OCI-M2 (cell line): ENCODE measurements around the gene FABP7.

Experiments used
- DNase-seq: peaks from one replicate; lab custom pipeline; 2025; ENCODE audit not compliant: unreplicated experiment; lab: John Stamatoyannopoulos, UW

The FABP7 gene

DNA sequence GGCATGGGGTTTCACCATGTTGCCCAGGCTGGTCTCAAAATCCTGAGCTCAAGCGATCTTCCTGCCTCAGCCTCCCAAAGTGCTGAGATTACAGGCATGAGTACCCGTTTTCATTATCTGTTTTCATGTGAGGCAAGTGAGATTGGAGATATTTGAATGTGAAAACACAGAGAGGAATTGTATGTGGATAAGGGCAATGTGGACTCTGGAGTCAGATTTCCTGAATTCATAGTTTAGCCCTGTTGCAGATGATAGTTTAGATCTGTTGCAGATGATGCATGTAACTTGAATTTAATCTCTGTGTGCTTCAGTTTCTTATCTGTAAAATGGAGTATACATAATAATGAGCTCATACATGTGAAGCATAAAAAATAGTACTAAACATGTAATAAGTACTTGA lies 13.2 kb downstream of the FABP7 start:
- no peak for DNase-seq

DNA sequence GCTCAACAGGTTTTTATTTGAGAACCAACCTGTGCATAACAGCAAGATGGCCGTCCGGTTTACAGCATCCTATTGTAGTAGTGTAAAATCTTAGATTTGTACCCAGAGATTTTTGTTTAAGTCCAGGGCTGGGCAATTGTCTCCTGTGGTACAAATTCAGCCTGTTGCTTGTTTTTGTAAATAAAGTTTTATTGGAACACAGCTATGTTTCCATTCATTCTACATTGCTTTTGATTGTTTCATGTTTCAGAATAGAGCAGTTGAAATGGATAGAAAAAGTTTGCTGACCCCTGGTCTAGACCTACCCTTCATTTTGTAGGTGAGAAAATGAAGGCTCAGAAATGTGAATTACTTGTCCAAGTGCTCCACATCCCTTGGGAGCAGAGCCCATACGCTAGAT lies 18.0 kb downstream of the FABP7 start:
- DNase-seq: no peak

- no peak for DNase-seq
Observed at GRCh38 chr6:122798099-122798641, 18.7 kb downstream of the FABP7 start.

- no peak for DNase-seq
Observed at GRCh38 chr6:122799140-122799745, 19.7 kb downstream of the FABP7 start.

GRCh38 chr6:122799916-122800686 lies 20.6 kb downstream of the FABP7 start:
- no peak for DNase-seq

DNA sequence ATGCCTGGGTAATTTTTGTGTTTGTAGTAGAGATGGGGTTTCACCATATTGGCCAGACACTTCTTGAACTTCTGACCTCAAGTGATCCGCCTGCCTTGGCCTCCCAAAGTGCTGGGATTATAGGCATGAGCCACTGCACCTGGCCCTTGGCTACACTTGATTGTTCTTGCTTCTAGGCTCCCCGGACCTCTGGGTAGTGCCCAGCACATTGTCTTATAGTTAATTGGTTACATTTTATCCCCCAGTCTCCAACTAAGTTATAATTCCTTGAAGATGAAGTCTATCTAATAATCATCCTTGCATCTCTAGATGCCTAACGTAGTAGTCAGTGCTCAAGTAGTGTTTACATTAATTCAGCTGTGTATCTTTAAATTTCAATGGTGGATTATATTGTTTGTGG lies 21.4 kb downstream of the FABP7 start:
- DNase-seq: no peak

GRCh38 chr6:122801397-122801796 lies 21.9 kb downstream of the FABP7 start:
- DNase-seq: no peak

GRCh38 chr6:122803171-122803661 lies 23.7 kb downstream of the FABP7 start:
- DNase-seq: no peak

DNA sequence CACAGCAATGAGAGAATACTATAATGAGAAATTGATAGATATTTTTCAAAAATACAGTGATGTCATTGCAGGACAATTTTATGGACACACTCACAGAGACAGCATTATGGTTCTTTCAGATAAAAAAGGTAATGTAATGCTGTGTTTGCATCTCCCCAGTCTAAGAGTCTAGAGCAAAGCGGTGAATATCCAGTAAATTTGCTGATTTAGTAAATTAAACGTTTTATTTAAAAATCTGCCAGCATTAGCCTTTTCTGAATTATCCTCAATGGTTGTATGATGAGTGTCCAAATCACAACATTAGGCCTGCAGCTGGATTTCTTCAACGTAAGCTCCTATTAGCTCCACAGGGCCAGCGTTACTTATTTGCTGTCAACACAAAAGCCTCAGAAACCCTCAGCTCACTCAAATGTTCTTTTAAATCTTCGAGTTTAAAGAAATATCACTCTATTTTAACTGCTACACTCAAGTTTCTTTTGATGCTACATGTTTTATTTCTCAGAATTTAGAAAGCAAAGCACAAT lies 25.5 kb downstream of the FABP7 start:
- DNase-seq: no peak

DNA sequence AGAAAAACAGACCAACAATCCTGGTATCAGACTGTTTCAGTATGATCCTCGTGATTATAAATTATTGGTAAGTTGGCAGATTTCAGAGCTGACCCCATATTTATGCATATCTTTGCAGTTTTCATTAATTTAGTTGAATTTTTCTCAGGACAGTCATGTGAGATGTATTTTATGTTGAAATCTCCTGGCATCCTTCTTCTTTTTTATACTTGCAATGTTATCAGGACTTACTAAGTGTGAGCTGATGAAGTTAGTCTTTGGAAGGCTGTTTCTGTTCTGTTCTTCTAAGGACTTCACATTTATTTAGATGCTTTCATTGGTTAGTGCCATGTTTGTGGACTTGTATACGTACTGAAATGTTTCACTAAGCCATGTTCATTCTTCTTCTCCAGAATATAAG lies 26.8 kb downstream of the FABP7 start:
- DNase-seq: no peak

- DNase-seq: no peak
Observed at GRCh38 chr6:122808121-122808885, 28.8 kb downstream of the FABP7 start.

GRCh38 chr6:122809001-122809400 lies 29.5 kb downstream of the FABP7 start:
- DNase-seq: no peak

DNA sequence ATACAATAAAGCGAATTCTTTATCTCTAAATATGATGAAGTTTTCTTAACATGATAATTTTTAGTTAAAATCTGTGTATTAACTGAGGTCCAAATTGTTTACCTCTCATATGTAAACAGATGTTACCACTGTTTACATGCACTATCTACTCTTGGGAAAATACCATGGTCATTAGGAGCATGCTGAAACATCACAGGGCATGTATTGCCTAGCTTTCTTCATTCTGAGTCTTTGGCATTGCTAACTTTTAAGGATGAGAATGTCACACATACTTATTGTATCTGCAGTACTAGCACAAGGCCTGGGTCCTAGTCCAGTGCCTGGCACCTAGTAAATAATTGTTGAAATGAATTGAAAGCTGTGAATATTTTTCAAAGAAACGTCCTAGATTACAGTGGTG lies 30.2 kb downstream of the FABP7 start:
- no peak for DNase-seq

- DNase-seq: no peak
Observed at GRCh38 chr6:122810189-122810588, 30.7 kb downstream of the FABP7 start.

DNA sequence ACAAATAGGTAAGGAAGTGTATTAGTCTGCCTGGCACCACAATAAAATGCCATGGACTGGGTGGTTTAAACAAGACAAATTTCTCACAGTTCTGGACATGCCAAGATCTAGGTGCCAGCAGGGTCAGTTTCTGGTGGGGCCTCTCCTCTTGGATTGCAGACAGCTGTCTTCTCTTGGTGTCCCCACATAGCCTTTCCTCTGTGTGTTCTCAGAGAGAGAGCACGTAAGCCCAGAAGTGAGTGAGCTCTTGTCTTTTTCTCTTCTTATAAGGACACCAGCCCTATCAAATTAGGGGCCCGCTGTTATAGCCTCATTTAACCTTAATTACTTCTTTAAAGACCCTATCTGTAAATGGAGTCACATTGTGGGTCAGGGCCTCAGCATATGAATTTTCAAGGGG lies 37.8 kb downstream of the FABP7 start:
- DNase-seq: no peak

DNA sequence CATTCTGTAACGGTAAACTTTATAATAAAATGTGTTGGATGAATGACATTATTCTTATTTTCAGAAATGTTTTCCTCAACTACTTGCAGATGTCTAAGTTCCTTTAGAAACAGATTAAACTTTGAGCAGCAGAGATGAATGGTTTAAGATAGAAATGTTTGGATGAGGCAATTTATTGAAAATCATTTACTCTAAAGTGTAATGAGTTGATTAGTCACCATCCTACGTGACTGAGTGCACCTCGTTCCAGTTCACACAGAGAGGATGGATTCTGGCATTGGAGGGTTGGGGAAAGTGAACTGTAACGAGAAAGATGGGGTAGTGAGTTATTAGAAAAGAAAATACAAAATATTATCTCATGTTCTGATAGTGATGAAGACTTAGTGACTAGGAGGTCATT lies 38.2 kb downstream of the FABP7 start:
- DNase-seq: no peak

DNA sequence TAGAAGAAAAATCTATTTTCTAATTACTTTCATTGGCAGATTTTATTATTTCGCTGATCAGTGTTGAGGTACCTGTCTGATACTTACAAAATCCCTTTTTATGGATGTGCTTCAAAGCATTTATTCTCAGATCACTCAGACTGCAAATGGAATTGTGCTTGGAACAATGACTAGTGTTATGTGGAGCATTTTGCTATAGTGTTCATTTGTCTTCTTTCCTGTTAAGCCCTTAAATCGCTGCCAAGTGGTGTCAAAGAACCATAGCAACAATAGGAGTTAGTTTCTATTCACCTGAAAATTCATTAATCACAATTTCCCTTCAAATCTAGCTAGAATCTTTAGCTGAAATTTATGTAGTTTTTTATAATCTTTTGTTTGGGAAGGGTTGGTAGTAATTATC lies 39.4 kb downstream of the FABP7 start:
- no peak for DNase-seq

- DNase-seq: no peak
Observed at GRCh38 chr6:122821095-122821494, 41.6 kb downstream of the FABP7 start.

DNA sequence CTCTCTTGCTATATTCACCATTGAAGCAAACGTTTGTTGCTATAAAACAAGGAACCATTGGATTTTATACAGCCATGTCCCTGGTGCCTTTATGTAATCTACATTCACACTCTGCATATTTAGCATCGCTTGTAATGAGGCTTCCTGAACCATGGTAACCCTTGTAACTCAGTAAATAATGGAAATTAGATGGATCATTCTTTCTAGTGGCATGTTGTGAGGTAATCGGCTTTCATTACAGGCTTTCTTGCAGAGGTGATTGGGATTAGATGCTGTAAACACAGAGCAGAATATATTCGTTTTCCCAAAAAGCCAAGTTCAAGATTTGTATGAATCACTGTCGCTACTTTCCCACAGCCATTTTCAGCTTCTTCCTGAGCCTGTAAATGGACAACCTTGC lies 45.6 kb downstream of the FABP7 start:
- DNase-seq: no peak

- no peak for DNase-seq
Observed at GRCh38 chr6:122829456-122829855, 49.9 kb downstream of the FABP7 start.

DNA sequence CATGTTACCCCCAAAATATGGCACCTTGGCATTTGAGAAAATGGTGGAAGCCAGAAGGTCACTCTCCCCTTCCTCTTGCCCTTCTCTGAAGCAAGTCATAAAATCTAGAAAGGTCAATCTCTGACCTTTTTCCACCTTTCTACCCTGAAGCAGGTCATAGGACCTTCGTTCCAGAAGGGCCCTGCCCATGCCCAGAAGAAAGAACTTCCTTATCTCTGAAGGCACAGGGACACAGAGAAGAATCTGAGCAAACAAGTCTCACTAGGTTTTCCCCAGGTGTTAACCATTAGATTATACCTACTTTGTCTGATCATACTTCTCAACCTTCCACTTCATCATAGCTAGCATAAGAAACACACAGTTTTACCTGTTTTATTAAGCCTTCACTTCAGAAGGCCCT lies 52.0 kb downstream of the FABP7 start:
- DNase-seq: no peak
